Common myeloid progenitor, CD34-positive (primary cell): ENCODE measurements around the gene VWA3A.

ENCODE experiments used
- CTCF ChIA-PET: fragments of 350-600 bp; sonication (Branson Sonifier 250); formaldehyde crosslinking; loops from one replicate; lab custom pipeline; 2021; ENCODE audit warnings: antibody characterized with exemption; lab: Charles Lee
- POLR2A ChIA-PET: fragments of 350-600 bp; sonication (Branson Sonifier 250); formaldehyde crosslinking; loops from one replicate; lab custom pipeline; 2021; ENCODE audit warnings: antibody characterized with exemption; lab: Charles Lee
- DNase-seq, 3 donors: peaks; one replicate each; pipeline versions ENCODE4 v3.0.0 to v3.0.0-alpha.2; 2013
- H3K27ac ChIP-seq, 2 experiments: 1 replicate in 1 of 2; 2 replicates in 1 of 2; pipeline ENCODE4 v1.7.0; 2013; ENCODE audit warnings: inconsistent platforms in 2 of 2, low read length in 2 of 2, mild to moderate bottlenecking in 2 of 2, low read depth in 1 of 2, moderate library complexity in 1 of 2; ENCODE audit not compliant: severe bottlenecking in 2 of 2, insufficient read depth in 1 of 2, poor library complexity in 1 of 2
- H3K27me3 ChIP-seq, 5 experiments: replicated peaks in 2 of 5; 1 replicate in 3 of 5; 2 replicates in 2 of 5; pipeline versions ENCODE4 v1.6.1 to v1.7.0; 2013; ENCODE audit warnings: low read length in 4 of 5, mild to moderate bottlenecking in 2 of 5, moderate library complexity in 2 of 5, inconsistent platforms in 1 of 5; ENCODE audit not compliant: insufficient read depth in 5 of 5, control insufficient read depth in 4 of 5
- H3K36me3 ChIP-seq, 4 experiments: 1 replicate in 2 of 4; 2 replicates in 2 of 4; pipeline versions ENCODE4 v1.6.1 to v1.7.0; 2013; ENCODE audit warnings: low read length in 3 of 4, control low read depth in 1 of 4, mild to moderate bottlenecking in 1 of 4; ENCODE audit not compliant: control insufficient read depth in 4 of 4, insufficient read depth in 4 of 4
- H3K4me1 ChIP-seq, 4 experiments: 1 replicate in 3 of 4; 2 replicates in 1 of 4; pipeline versions ENCODE4 v1.6.1 to v1.7.1; 2013; ENCODE audit warnings: low read length in 3 of 4, mild to moderate bottlenecking in 3 of 4, control low read depth in 1 of 4, inconsistent platforms in 1 of 4, moderate library complexity in 1 of 4; ENCODE audit not compliant: control insufficient read depth in 4 of 4, insufficient read depth in 4 of 4; ENCODE audit errors: control extremely low read depth in 1 of 4
- H3K4me3 ChIP-seq, 7 experiments: 1 replicate in 4 of 7; 2 replicates in 3 of 7; pipeline versions ENCODE4 v1.5.1 to v1.7.0; 2013; ENCODE audit warnings: mild to moderate bottlenecking in 7 of 7, low read length in 6 of 7, moderate library complexity in 6 of 7, inconsistent platforms in 2 of 7, low read depth in 2 of 7, control low read depth in 1 of 7; ENCODE audit not compliant: insufficient read depth in 4 of 7, control insufficient read depth in 1 of 7; ENCODE audit errors: extremely low read depth in 1 of 7
- H3K9me3 ChIP-seq, 5 experiments: 1 replicate in 4 of 5; 2 replicates in 1 of 5; pipeline versions ENCODE4 v1.6.1 to v1.7.1; 2013; ENCODE audit warnings: low read length in 4 of 5, mild to moderate bottlenecking in 2 of 5, inconsistent platforms in 1 of 5, low read depth in 1 of 5, moderate library complexity in 1 of 5; ENCODE audit not compliant: control insufficient read depth in 4 of 5, insufficient read depth in 2 of 5; ENCODE audit errors: control extremely low read depth in 1 of 5
- WGBS: methylation state at CpG from one replicate; pipeline ENCODE4 v1.1.5; 2013; ENCODE audit not compliant: insufficient coverage; 5-methylcytosine and 5-hydroxymethylcytosine counted together

Gene VWA3A

DNA sequence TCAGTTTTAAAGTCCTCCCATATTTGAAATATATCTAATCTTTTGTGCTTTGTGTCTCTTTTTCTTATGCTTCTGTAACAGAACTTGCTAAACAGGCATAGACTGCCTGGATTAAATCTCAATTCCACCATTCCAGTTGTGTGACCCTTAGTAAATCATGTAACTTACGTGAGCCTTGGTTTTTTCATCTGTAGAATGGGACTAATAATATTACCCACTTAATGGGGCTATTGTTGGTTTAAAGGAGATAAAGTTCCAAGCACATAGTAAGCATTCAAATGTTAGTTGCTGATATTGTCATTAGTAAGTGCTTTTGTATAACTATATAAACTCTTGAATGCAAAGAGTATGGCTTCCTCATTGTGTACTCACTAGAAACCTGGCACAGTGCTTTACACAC, 5.9 kb upstream of the VWA3A start:
- no peaks in the 10 kb centered on the region for H3K9me3 ChIP-seq
- CTCF ChIA-PET, result interaction anchor here (1.9 kb wide), 1 partner anchor 13 kb away, joined by 5 read pairs; no protein-coding TSS in a partner anchor
- WGBS, result no CpG with 5 or more reads among the region's 1 CpG

DNA sequence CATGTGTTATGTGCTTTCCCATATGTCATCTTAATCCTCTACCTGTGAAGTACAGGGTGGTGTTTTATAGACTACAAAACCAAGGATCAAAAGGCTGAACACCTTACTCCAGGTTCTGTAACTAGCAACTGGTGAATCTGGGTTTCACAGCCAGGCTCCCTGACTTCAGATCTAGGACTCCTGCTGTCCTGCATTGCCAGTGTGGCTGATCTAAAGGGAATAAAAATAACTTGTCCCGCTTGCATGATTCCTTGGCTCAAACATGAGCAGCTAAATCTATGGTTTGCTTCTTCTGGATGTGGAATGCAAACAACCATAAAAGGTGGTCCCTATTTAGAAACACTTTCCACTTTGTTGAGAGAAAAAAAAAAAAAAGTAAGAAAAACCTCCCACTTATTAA, 3.7 kb upstream of the VWA3A start:
- H3K4me3 ChIP-seq, result no peak overlapping the region
- H3K9me3 ChIP-seq, result no peaks in the 10 kb centered on the region
- no peaks in the 10 kb centered on the region for H3K27me3 ChIP-seq
- WGBS, result no CpG with 5 or more reads among the region's 1 CpG
- ChIA-PET CTCF (interaction anchor here (0.7 to 6.0 kb wide), 4 partner anchors 10 to 112 kb away, joined by 3 to 35 read pairs (median 4); no protein-coding TSS in a partner anchor), POLR2A (no interaction called here)
- H3K27ac ChIP-seq, result no peak overlapping the region
- H3K4me1 ChIP-seq, result peaks cover 0 to 10% (median 0%) of the 10 kb centered on the region in 4 experiments
- H3K36me3 ChIP-seq, result no peaks in the 10 kb centered on the region
- DNase-seq, result no peak

More for the DNA sequence above, 5.9 kb upstream of the VWA3A start:
- Histone ChIP-seq H3K27me3 (no peaks in the 10 kb centered on the region), H3K36me3 (no peaks in the 10 kb centered on the region), H3K4me1 (peaks cover 0 to 10% (median 0%) of the 10 kb centered on the region in 4 experiments), H3K4me3 (no peak overlapping the region), H3K27ac (no peak overlapping the region)
- DNase-seq, result no peak
- POLR2A ChIA-PET, result no interaction called here

DNA sequence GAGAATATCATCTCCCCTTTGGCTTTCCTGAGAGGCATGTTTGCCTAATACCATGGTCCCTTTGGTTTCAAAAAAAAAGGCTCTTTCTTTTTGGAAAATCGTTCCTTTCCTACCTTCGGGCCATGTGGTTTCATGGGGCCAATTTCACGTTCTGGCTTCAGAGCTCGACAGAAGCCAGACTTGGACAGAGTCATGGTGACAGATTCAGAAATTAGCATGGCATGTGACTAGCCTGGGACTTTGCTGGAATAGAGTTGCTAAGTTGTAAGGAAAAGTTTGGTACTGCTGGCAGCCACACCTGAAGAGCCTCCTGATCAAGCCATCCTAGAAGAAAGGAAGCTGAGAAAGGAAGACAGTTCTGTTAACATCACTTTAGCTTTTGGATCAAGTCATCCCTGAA, 2.4 kb upstream of the VWA3A start:
- Histone ChIP-seq H3K4me3 (no peak overlapping the region), H3K9me3 (no peaks in the 10 kb centered on the region), H3K27ac (no peak overlapping the region), H3K36me3 (no peaks in the 10 kb centered on the region), H3K4me1 (peaks cover 0 to 10% (median 0%) of the 10 kb centered on the region in 4 experiments), H3K27me3 (no peaks in the 10 kb centered on the region)
- WGBS, result 94% methylated on average over 3 of the region's 4 CpGs
- POLR2A ChIA-PET, result no interaction called here
- CTCF ChIA-PET, result interaction anchor here (0.7 to 6.0 kb wide), 3 partner anchors 11 to 86 kb away, joined by 3 to 35 read pairs (median 4); no protein-coding TSS in a partner anchor
- DNase-seq, result no peak

- WGBS, result 97% methylated on average over 3 of the region's 3 CpGs
Measured at GRCh38 chr16:22091721-22092120, 620 bp upstream of the VWA3A start.

GRCh38 chr16:22093331-22093730, 990 bp downstream of the VWA3A start:
- Histone ChIP-seq H3K27ac (no peak overlapping the region), H3K4me3 (no peak overlapping the region), H3K27me3 (no peaks in the 10 kb centered on the region), H3K4me1 (no peaks in the 10 kb centered on the region), H3K36me3 (no peaks in the 10 kb centered on the region), H3K9me3 (no peaks in the 10 kb centered on the region)
- no peak for DNase-seq
- POLR2A ChIA-PET, result no interaction called here
- CTCF ChIA-PET, result interaction anchor here (0.9 to 6.0 kb wide), 4 partner anchors 8 to 15 kb away, joined by 3 to 35 read pairs (median 15); no protein-coding TSS in a partner anchor
- 100% methylated on average over 1 of the region's 3 CpGs for WGBS

More at GRCh38 chr16:22091721-22092120, 620 bp upstream of the VWA3A start:
- ChIA-PET CTCF (interaction anchor here (1.1 to 6.0 kb wide), 4 partner anchors 9 to 90 kb away, joined by 3 to 35 read pairs (median 6); no protein-coding TSS in a partner anchor), POLR2A (interaction anchor here (0.7 kb wide), 1 partner anchor 13 kb away, joined by 3 read pairs; no protein-coding TSS in a partner anchor)
- Histone ChIP-seq H3K4me3 (no peak overlapping the region), H3K27ac (no peak overlapping the region), H3K9me3 (no peaks in the 10 kb centered on the region), H3K4me1 (peaks cover 0 to under 1% (median 0%) of the 10 kb centered on the region in 4 experiments), H3K27me3 (no peaks in the 10 kb centered on the region), H3K36me3 (no peaks in the 10 kb centered on the region)
- DNase-seq, result no peak

- no peaks in the 10 kb centered on the region for H3K27me3 ChIP-seq
- H3K36me3 ChIP-seq, result no peaks in the 10 kb centered on the region
- no peaks in the 10 kb centered on the region for H3K4me1 ChIP-seq
- no peak overlapping the region for H3K4me3 ChIP-seq
- H3K9me3 ChIP-seq, result no peaks in the 10 kb centered on the region
- WGBS, result no CpG with 5 or more reads among the region's 3 CpGs
- DNase-seq, result no peak
- H3K27ac ChIP-seq, result no peak overlapping the region
- ChIA-PET POLR2A (no interaction called here), CTCF (interaction anchor here (3.5 kb wide), 1 partner anchor 15 kb away, joined by 22 read pairs; no protein-coding TSS in a partner anchor)
Measured at GRCh38 chr16:22093996-22094395, 1.7 kb downstream of the VWA3A start.
